Ishikawa (cell line): ENCODE results near the gene KIF18A.

Experiments
- CEBPB ChIP-seq: IDR thresholded peaks from 2 replicates; pipeline ENCODE4 v1.6.1; 2012
- CREB1 ChIP-seq: IDR thresholded peaks from 2 replicates; pipeline ENCODE4 v1.6.1; 2012; ENCODE audit warnings: low read depth
- EGR1 ChIP-seq: IDR thresholded peaks from 2 replicates; pipeline ENCODE4 v1.6.1; 2012
- EP300 ChIP-seq: IDR thresholded peaks from 2 replicates; pipeline ENCODE4 v1.6.1; 2012; ENCODE audit warnings: borderline replicate concordance
- FOXM1 ChIP-seq: IDR thresholded peaks from 2 replicates; pipeline ENCODE4 v1.6.1; 2012; ENCODE audit warnings: low read depth, borderline replicate concordance
- NFIC ChIP-seq: IDR thresholded peaks from 2 replicates; pipeline ENCODE4 v1.6.1; 2012
- RAD21 ChIP-seq: IDR thresholded peaks from 2 replicates; pipeline ENCODE4 v1.6.1; 2012; ENCODE audit warnings: low read depth
- TAF1 ChIP-seq: IDR thresholded peaks from 2 replicates; pipeline ENCODE4 v1.6.1; 2012; ENCODE audit warnings: low read depth, mild to moderate bottlenecking
- TCF12 ChIP-seq: IDR thresholded peaks from 2 replicates; pipeline ENCODE4 v1.6.1; 2012; ENCODE audit warnings: low read depth
- TEAD4 ChIP-seq: IDR thresholded peaks from 2 replicates; pipeline ENCODE4 v1.6.1; 2012
- YY1 ChIP-seq: IDR thresholded peaks from 2 replicates; pipeline ENCODE4 v1.6.1; 2012; ENCODE audit warnings: low read depth
- ZBTB7A ChIP-seq: IDR thresholded peaks from 2 replicates; pipeline ENCODE4 v1.6.1; 2012; ENCODE audit warnings: low read depth
- TF ChIP-seq, protein P1 (sequence below): IDR thresholded peaks from 2 replicates; pipeline ENCODE4 v1.6.1; 2012; ENCODE audit warnings: low read depth, mild to moderate bottlenecking
- TF ChIP-seq, protein P2 (sequence below): IDR thresholded peaks from 2 replicates; pipeline ENCODE4 v1.6.1; 2012
- TF ChIP-seq, protein P3 (sequence below): IDR thresholded peaks from 2 replicates; pipeline ENCODE4 v1.6.1; 2012

Gene KIF18A

DNA sequence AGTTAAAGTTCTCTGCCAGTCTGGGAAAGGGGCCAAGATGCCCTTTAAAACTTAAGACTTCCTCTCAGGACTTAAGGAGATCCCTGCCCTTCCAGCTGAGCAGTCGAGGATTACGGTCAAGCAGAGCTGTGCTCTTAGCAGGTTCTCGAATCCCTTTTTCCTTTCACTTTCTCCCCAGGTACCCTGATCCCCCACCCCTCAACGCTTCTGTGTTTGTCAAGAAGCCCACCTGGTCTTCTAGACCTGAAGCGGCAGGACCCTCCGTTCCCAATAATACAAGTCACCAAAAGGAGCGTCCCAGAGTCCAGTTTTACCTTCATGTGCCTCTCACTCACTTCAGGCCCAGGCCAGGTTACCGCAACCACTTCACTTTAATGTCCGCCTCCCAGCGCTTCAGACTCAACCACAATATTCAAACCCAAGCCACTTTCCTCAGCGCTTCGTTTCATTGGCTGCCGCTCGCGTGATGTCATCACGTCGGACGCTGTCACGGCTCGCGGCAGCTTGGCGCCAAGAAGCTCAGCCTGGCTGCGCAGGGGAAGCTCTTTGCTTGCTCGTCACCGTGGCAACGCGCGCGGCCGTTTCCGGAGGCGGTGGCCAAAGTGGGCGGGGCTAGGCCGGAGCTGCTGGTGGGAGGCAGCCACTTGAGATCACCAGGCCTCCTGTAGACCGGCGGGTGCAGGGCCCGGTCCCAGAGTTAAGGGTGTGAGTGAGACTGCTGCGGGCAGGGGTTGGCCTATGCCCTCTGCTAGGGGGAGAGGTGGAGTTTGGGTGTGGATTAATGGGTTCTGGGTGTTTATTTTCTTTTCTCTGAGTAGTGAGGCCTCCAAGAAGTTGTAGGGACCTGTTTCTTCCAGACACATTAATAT lies at the start of gene KIF18A, which contains the start of gene METTL15:
Gene KIF18A (minus strand): TSS at position 407 of the 869 bp plus-strand sequence. CDS start 10,209 bp downstream, outside the sequence.
Gene METTL15 (plus strand): TSS at position 639 of the 869 bp plus-strand sequence. CDS start 4,947 bp downstream, outside the sequence.
- no peak; the same call in 1 of the 2 replicates for TF ChIP-seq RAD21
- TF ChIP-seq ZBTB7A: no peak
- TF ChIP-seq TCF12: no peak; the same call in 1 of the 2 replicates
- TF ChIP-seq, protein P1, sequence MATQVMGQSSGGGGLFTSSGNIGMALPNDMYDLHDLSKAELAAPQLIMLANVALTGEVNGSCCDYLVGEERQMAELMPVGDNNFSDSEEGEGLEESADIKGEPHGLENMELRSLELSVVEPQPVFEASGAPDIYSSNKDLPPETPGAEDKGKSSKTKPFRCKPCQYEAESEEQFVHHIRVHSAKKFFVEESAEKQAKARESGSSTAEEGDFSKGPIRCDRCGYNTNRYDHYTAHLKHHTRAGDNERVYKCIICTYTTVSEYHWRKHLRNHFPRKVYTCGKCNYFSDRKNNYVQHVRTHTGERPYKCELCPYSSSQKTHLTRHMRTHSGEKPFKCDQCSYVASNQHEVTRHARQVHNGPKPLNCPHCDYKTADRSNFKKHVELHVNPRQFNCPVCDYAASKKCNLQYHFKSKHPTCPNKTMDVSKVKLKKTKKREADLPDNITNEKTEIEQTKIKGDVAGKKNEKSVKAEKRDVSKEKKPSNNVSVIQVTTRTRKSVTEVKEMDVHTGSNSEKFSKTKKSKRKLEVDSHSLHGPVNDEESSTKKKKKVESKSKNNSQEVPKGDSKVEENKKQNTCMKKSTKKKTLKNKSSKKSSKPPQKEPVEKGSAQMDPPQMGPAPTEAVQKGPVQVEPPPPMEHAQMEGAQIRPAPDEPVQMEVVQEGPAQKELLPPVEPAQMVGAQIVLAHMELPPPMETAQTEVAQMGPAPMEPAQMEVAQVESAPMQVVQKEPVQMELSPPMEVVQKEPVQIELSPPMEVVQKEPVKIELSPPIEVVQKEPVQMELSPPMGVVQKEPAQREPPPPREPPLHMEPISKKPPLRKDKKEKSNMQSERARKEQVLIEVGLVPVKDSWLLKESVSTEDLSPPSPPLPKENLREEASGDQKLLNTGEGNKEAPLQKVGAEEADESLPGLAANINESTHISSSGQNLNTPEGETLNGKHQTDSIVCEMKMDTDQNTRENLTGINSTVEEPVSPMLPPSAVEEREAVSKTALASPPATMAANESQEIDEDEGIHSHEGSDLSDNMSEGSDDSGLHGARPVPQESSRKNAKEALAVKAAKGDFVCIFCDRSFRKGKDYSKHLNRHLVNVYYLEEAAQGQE: no peak
- TF ChIP-seq, protein P2, sequence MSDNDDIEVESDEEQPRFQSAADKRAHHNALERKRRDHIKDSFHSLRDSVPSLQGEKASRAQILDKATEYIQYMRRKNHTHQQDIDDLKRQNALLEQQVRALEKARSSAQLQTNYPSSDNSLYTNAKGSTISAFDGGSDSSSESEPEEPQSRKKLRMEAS: peak; percentile 31; the same call in 1 of the 2 replicates
- TF ChIP-seq CREB1: peak; percentile 74
- peak; percentile 39; the same call in 1 of the 2 replicates for TF ChIP-seq EP300
- peak; percentile 98 for TF ChIP-seq FOXM1
- no peak for TF ChIP-seq CEBPB
- TF ChIP-seq TAF1: peak; percentile 64; the same call in 1 of the 2 replicates
- TF ChIP-seq YY1: peak; percentile 73
- TF ChIP-seq TEAD4: peak; percentile 7; the same call in 1 of the 2 replicates
- TF ChIP-seq EGR1: no peak
- TF ChIP-seq NFIC: peak; percentile 71
- TF ChIP-seq, protein P3, sequence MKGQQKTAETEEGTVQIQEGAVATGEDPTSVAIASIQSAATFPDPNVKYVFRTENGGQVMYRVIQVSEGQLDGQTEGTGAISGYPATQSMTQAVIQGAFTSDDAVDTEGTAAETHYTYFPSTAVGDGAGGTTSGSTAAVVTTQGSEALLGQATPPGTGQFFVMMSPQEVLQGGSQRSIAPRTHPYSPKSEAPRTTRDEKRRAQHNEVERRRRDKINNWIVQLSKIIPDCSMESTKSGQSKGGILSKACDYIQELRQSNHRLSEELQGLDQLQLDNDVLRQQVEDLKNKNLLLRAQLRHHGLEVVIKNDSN: 0 out of 2 replicates have a peak, but pooled peaks have one; percentile 6

DNA sequence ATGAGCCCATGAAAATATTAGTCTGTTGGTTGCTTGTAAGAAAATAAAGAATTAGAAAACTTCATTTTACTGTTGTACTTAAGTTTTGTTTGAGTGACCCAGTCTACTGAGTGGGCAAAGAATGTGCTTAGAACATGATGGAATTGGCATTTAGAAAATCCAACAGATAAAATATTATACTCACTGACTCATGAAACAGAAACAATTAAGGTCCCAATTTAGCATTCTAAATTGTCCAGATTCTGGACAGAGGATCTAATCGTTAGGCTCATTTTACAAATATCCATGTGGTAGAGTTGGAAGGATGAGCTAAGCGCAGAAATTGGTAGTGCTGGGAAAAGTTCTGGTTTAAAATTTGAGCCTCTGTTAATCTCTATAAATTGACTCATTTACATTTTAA lies 45.6 kb upstream of the KIF18A start:
- no peak for TF ChIP-seq TEAD4

DNA sequence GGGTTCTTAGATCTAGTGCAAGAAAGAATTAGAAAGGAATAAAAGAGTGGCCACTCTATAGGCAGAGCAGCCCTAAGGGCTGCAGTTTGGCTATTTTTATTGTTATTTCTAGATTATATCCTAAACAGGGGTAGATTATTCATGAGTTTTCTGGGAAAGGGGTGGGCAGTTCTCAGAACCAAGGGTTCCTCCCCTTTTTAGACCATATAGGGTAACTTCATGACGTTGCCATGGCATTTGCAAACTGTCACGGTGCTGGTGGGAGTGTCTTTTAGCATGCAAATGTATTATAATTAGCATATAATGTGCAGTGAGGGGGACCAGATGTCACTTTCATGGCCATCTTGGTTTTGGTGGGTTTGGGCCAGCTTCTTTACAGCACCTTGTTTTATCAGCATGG lies 44.8 kb upstream of the KIF18A start:
- TF ChIP-seq EGR1 (no peak), TAF1 (no peak), RAD21 (no peak), ZBTB7A (no peak), TCF12 (no peak), NFIC (no peak), TEAD4 (no peak)
- TF ChIP-seq, protein P1: no peak

DNA sequence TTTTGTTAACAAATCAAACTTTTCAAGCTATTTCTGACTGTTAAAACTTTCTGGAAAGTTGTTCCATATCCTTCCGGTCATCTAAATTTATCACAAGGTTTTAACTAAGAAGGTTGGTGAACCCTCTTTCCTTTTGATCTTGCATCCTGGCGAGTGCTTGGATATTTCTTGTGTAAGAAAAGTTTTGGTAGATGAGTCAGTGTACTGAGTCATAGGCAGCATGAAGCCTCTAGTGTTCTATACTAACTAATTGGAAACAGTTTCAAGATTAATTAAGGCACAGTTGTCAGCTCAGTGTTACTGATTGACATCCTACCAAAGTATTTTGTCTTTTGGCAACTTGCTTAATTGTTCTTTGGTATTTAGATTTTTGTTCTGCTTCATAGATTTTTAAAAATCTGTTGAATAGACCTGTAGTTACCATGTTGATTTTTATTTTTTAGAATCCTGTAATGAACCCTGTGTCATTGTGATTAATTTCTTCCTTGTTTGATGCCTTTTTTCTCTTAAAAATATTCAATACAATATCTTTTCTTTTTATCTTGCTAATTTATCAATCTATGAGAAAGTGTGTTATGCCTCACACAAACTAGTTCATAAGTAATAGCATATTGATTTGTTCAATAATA lies 38.3 kb upstream of the KIF18A start:
- TF ChIP-seq FOXM1: no peak
- TF ChIP-seq TEAD4: 0 out of 2 replicates have a peak, but pooled peaks have one; percentile 35
- no peak for TF ChIP-seq EGR1
- no peak for TF ChIP-seq ZBTB7A
- peak; percentile 27; the same call in 1 of the 2 replicates for TF ChIP-seq NFIC
- peak; percentile 37; the same call in 1 of the 2 replicates for TF ChIP-seq EP300
- TF ChIP-seq CEBPB: 0 out of 2 replicates have a peak, but pooled peaks have one; percentile 17

- no peak for TF ChIP-seq TAF1
Measured at GRCh38 chr11:28144808-28145207, 36.9 kb upstream of the KIF18A start.

DNA sequence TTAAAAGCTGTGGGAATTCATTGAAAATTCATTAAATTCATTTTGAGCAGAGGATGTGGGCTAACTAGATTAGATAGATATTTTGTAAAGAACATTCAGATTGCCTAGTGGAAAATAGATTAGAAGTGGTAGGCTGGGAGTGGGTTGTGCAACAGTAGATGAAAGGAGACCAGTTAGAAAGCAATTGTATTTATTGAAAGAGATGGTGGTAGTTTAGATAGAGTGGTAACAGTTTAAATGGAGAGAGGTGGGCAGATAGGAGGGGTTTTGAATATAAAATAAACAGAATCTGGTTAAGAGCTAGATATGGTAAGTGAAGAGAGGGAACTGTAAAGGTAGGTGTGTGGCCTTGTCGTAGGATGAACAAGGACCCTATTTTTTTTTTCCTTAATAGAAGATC lies 34.8 kb upstream of the KIF18A start:
- TF ChIP-seq TCF12: no peak
- TF ChIP-seq, protein P2: no peak
- TF ChIP-seq CREB1: no peak
- TF ChIP-seq EGR1: no peak
- TF ChIP-seq EP300: no peak
- TF ChIP-seq NFIC: no peak
- TF ChIP-seq YY1: no peak
